GM19328 (cell line): ENCODE measurements around the gene ITGA11.

ENCODE experiments used
- ATAC-seq: cut with Tn5 transposase; IDR thresholded peaks from one replicate; pipeline ENCODE4 v1.9.1; 2021; ENCODE audit warnings: mild to moderate bottlenecking, moderate library complexity; ENCODE audit not compliant: unreplicated experiment

Gene ITGA11

GRCh38 chr15:68431792-68432401 lies at the start of gene ITGA11:
Gene ITGA11 (minus strand): TSS chr15:68432163. CDS start chr15:68432066, 97 bp downstream.
- ATAC-seq, result no peak

DNA sequence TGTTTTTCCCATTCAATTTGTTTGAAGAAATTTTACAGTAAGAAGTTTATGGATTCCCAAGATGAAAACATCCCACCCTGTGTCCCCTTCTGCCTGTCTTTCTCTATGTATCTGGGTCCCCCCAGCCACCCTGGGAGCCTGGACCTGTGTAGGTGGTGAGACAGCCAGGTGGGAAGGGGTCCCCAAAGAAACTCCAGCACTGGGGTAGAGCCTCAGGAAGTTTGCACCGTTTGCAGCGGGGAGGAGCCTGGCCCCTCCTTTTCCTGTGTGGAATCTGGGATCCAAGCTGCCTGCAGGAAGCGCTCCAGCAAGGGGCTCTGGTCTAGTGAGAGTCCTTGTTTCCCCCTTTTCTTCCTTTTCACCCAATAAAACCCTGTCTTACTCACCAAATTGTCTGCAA lies 49.4 kb upstream of the ITGA11 start:
- ATAC-seq, result no peak

DNA sequence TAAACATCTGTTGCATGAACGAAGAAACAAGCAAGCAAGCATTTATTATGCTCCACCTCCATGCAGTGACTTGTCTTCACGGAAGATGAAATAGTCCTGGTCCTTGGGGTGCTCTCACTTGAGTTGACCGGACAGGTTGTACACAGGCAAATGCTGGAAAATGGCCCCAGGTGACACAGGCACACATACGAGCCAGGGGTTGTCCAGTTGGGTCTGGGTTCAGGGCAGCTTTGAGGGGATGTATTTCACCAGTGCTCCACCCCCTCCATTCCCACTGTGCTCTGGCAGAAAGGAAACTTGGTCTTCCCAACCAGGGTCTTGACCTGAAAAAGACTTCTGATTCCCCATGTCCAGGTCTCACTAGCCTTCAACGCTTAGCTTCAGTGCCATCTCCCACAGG lies 48.3 kb upstream of the ITGA11 start:
- ATAC-seq, result no peak

DNA sequence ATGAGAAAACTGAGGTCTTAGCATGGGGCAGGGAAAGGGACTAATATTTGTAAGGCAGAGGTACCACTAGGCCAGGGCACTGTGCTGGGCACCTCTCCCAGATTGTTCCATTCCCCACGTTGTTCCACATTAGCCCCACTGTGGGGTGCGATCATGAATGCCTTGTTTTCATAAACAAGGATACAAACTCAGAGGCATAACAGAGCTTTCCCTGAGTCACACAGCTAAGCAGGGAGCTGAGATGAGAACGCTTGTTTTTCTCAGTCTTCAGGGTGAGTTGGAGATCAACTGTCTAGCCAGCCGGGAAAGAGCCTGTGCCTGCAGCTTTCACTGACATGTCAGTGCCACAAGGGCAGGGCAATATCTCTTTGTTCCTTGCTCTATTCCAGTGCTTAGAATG lies 47.9 kb upstream of the ITGA11 start:
- ATAC-seq, result no peak

DNA sequence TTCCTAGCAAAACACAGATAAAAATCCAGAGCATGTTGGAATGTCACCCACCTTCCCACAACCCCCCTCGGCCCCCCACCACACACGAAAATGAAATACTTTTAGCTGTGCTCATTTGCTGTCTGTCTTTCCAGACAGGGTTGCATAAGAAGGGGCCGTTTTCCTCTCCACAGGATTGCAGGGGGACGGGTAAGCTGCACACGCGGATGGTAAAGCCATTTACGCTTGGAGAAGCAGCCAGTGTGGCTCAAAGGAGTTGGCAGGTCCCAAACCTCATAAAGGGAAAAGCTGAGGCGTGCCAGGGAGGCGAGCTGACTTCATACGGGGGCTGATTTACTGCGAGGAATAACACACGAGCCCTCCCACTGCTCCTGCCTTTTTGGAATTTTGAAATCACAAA lies 47.4 kb upstream of the ITGA11 start:
- no peak for ATAC-seq

GRCh38 chr15:68478853-68479252 lies 46.9 kb upstream of the ITGA11 start:
- ATAC-seq, result no peak

DNA sequence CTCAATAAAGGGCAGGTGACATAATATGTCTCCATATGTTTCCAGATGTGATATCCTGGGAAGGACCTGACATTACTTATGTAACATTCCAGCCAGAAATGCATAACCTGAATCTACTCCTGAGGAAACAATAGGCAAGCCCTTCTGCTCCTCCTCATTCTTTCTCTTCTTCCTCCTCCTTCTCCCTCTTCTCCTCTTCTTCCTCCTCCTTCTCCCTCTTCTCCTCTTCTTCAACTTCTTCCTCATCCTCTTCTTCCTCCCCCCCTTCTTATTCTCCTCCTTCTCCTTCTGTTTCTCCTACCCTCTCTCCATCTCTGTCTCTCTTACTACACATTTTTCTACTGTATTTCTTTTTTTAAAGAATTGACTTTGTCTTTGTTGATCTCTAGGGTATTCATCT lies 43.5 kb upstream of the ITGA11 start:
- ATAC-seq, result no peak

DNA sequence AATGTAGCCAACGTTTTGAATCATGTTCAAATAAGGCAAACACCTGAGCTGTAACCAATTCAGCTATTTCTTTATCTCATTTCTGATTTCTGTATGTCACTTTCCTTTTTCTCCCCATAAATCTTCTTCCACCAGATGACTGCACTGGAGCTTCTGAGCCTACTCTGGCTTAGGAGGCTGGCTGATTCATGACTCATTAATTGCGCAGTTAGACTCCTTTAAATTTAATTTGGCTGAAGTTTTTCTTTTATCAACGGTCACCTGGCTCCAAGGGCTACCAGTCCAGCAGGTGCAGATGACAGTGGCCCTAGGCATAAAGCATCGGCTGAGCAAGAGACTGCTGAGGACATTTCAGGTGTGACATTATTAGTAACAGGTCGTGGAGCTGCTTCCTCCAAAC lies 39.6 kb upstream of the ITGA11 start:
- no peak for ATAC-seq

DNA sequence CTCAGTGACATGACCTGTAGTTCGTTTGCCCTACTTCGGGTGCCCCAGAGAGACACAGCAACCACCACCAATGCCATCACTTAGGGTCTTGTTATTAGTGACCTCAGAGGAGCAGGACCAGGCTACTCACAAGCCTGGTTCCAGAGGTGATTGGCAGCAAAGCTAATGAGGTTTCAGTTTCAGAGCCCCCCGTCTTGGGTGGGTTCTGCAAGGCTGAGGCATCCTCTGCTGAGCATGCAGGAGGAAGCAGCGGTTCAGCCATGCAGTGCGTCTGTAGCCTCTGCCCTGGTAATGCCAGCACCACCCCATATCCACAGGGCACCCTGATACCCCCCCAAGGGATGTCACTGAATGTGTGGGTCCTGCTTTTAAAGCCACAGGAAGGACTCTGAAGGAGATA lies 39.0 kb upstream of the ITGA11 start:
- no peak for ATAC-seq

GRCh38 chr15:68470049-68470742 lies 38.2 kb upstream of the ITGA11 start:
- no peak for ATAC-seq

DNA sequence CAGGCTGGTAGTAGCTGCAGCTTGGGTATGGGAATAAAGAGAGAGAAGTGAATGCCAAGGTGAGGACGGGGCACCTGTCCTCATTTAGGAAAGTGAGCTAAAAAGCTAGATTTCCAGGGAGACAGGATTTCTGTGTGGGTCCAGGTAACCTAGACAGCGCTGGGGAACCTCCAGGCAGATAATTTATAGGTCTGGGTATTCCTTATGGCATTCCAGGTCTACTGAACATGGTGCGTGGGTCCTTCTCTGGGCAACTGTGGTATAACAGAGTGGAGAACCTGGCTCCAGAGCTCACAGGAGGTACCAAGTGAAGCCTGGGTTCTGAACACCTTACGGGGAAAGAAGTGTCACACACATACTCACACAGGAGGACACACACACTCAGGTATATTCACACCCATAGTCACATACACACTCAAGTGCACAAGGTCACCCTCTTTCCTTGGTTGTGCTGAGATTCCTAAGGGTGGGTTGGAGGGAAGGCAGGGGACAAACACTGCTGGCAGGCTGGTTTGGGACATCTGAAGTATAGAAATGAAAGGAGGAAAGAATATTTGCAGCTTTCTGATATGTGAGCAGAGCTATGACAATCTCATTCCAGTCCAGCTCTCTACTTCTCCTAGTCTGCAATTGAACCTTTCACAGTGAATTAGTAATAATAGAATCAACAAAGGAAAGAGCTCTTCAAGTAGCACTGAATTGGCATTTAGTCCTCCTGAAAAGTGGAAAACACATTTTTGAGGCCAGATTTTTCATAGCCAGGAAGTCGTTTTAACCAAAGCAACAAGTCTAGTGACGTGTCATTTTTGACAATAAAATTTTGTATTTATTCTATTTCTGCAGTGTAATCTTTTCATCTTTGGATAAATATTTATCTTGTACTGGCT lies 37.4 kb upstream of the ITGA11 start:
- no peak for ATAC-seq

DNA sequence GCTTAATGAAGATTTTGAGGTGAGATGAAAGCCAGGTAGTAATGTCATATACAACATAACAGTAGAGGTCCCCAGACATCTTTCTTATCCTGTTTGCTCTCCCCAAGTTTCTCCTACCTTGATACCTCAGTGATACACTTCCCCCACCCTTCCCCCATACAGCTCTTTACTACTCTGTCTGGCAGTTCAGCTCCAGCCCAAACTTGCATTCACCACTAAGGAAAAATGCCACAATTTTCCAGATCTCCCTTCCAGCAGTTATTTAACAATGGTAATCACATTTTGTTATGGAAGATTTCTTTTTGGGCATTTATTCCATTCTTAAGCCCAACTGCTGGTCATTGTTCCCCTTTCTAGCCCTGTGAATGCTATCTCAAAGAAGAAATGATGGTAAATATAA lies 34.9 kb upstream of the ITGA11 start:
- ATAC-seq, result no peak

DNA sequence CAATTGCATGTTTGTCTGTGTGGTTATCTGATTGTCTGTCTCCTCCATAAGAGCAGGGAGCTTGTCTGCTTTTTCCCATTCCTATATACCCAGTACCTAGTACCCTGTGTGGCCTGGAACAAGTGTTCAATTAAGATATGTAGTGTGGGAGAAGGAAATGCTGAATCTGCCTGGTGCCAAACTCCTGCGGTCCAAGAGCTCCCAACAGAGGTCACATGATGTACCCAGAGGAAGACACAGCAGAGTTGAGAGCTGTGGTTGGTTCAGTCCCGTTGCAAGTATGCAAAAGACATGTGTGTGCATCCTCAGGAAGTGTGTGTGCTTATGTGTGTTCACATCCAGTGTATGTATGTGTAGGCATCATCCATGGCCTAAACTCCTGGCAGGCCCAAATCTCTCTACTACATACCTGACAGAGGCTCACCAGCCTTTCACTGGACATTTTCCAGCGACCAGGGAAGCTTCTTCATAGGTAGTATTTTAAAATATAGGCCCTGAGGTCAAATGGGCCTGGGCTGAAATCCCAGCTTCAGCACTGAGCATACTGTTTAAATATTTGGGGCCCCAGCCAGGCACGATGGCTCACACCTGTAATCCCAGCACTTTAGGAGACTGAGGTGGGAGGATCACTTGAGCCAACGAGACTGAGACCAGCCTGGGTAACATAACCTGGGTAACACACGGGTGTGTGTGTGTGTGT lies 34.0 kb upstream of the ITGA11 start:
- ATAC-seq, result no peak

GRCh38 chr15:68464448-68465090 lies 32.6 kb upstream of the ITGA11 start:
- ATAC-seq, result no peak

- no peak for ATAC-seq
These were observed 32.0 kb upstream of the ITGA11 start for GRCh38 chr15:68463996-68464395.

- ATAC-seq, result no peak
These were observed 31.5 kb upstream of the ITGA11 start for GRCh38 chr15:68463444-68463843.

GRCh38 chr15:68460166-68460565 lies 28.2 kb upstream of the ITGA11 start:
- no peak for ATAC-seq

GRCh38 chr15:68450192-68450591 lies 18.2 kb upstream of the ITGA11 start:
- no peak for ATAC-seq

- no peak for ATAC-seq
These were observed 17.4 kb upstream of the ITGA11 start for GRCh38 chr15:68449389-68449788.

GRCh38 chr15:68447976-68448755 lies 16.2 kb upstream of the ITGA11 start:
- ATAC-seq, result no peak
